H1 (cell line): ENCODE results near the gene FRMD4A. TPM values are rescaled to one million over a fixed set of nuclear protein-coding genes. Genes with fewer than 3 reads are reported as not detected.

ENCODE experiments used
- CTCF ChIA-PET: fragments of 300-600 bp; sonication (Branson Sonifier 250); formaldehyde crosslinking; loops from one replicate; lab custom pipeline; 2021; ENCODE audit not compliant: partially characterized antibody; lab: Charles Lee
- POLR2A ChIA-PET: fragments of 300-600 bp; sonication (Branson Sonifier 250); formaldehyde crosslinking; loops from one replicate; lab custom pipeline; 2021; ENCODE audit warnings: inconsistent platforms; ENCODE audit not compliant: partially characterized antibody; lab: Charles Lee
- DNase-seq, 2 experiments: peaks; one replicate each; pipeline versions ENCODE4 v3.0.0 to v3.0.0-alpha.2; 2010 to 2022; ENCODE audit warnings: low spot score in 2 of 2, low read depth in 1 of 2, mixed read lengths in 1 of 2
- FAIRE-seq: peaks from 2 replicates; lab custom pipeline; 2011; peaks lifted over from hg19 to GRCh38; lab: Jason Lieb, UNC
- H2AFZ ChIP-seq: 2 replicates; pipeline ENCODE4 v1.8.1; 2012; ENCODE audit warnings: low read length, inconsistent platforms
- H2AK5ac ChIP-seq: 2 replicates; pipeline ENCODE4 v1.6.1; 2013; ENCODE audit warnings: low read depth, low read length
- H2BK120ac ChIP-seq: replicated peaks from 2 replicates; pipeline ENCODE3; 2013; ENCODE audit warnings: low read depth, low read length, inconsistent platforms
- H2BK12ac ChIP-seq: 2 replicates; pipeline ENCODE4 v1.6.1; 2013; ENCODE audit warnings: low read depth, low read length
- H2BK15ac ChIP-seq: 2 replicates; pipeline ENCODE4 v1.6.1; 2013; ENCODE audit warnings: low read length
- H2BK20ac ChIP-seq: 2 replicates; pipeline ENCODE4 v1.6.1; 2013; ENCODE audit warnings: low read length
- H2BK5ac ChIP-seq: 2 replicates; pipeline ENCODE4 v1.6.1; 2013; ENCODE audit warnings: low read depth, low read length
- H3K14ac ChIP-seq: 2 replicates; pipeline ENCODE4 v1.6.1; 2013; ENCODE audit warnings: inconsistent platforms; ENCODE audit not compliant: insufficient read length
- H3K18ac ChIP-seq: 2 replicates; pipeline ENCODE4 v1.6.1; 2013; ENCODE audit warnings: low read length; ENCODE audit errors: extremely low read depth
- H3K23ac ChIP-seq: 2 replicates; pipeline ENCODE4 v1.6.1; 2013; ENCODE audit warnings: inconsistent platforms; ENCODE audit not compliant: insufficient read length
- H3K23me2 ChIP-seq: 2 replicates; pipeline ENCODE4 v1.6.1; 2013; ENCODE audit warnings: low read depth, low read length
- H3K27ac ChIP-seq: 2 replicates; pipeline ENCODE4 v1.6.1; 2011; ENCODE audit warnings: low read depth, low read length, inconsistent platforms
- H3K27me3 ChIP-seq, 4 experiments: replicated peaks in 1 of 4; 1 replicate in 1 of 4; 2 replicates in 3 of 4; pipeline versions ENCODE4 v1.6.1 to v1.8.1; 2011 to 2013; ENCODE audit warnings: low read length in 3 of 4, mild to moderate bottlenecking in 3 of 4, inconsistent platforms in 2 of 4, mixed read lengths in 2 of 4, moderate library complexity in 1 of 4; ENCODE audit not compliant: control insufficient read depth in 3 of 4, insufficient read depth in 3 of 4; ENCODE audit errors: extremely low read depth in 1 of 4
- H3K36me3 ChIP-seq, 4 experiments: 2 replicates each; pipeline versions ENCODE4 v1.6.1 to v1.8.1; 2011 to 2013; ENCODE audit warnings: mild to moderate bottlenecking in 4 of 4, low read length in 3 of 4, moderate library complexity in 2 of 4, control low read depth in 1 of 4, inconsistent platforms in 1 of 4; ENCODE audit not compliant: insufficient read depth in 4 of 4, control insufficient read depth in 2 of 4
- H3K4ac ChIP-seq: replicated peaks from 2 replicates; pipeline ENCODE3; 2013; ENCODE audit warnings: low read length, low read depth, mixed read lengths, inconsistent platforms; ENCODE audit not compliant: insufficient read length
- H3K4me1 ChIP-seq, 4 experiments: replicated peaks in 1 of 4; 1 replicate in 1 of 4; 2 replicates in 3 of 4; pipeline versions ENCODE4 v1.6.1 to v1.8.1; 2011 to 2013; ENCODE audit warnings: low read length in 3 of 4, inconsistent platforms in 2 of 4, mixed read lengths in 1 of 4; ENCODE audit not compliant: insufficient read depth in 4 of 4, control insufficient read depth in 3 of 4
- H3K4me2 ChIP-seq, 2 experiments: 2 replicates each; pipeline versions ENCODE4 v1.6.1 to v1.8.1; 2011 to 2013; ENCODE audit warnings: low read depth in 2 of 2, low read length in 2 of 2, control low read depth in 1 of 2, inconsistent platforms in 1 of 2, mild to moderate bottlenecking in 1 of 2; ENCODE audit not compliant: insufficient read depth in 1 of 2
- H3K4me3 ChIP-seq, 4 experiments: fragments of 200-600, 300-600 bp in 1 of 4; sonication (generic), shearing (Covaris generic), sonication (Bioruptor Twin) in 1 of 4; 2 replicates each; pipeline versions ENCODE4 v1.5.1 to v1.8.1; 2011 to 2016; ENCODE audit warnings: low read length in 4 of 4, low read depth in 3 of 4, control low read depth in 2 of 4, inconsistent platforms in 2 of 4, mild to moderate bottlenecking in 2 of 4, mixed read lengths in 1 of 4, moderate library complexity in 1 of 4; ENCODE audit not compliant: insufficient read depth in 2 of 4; ENCODE audit errors: extremely low read depth in 1 of 4
- H3K56ac ChIP-seq: replicated peaks from 2 replicates; pipeline ENCODE3; 2013; ENCODE audit warnings: low read depth, mild to moderate bottlenecking, mixed read lengths, low read length, inconsistent platforms; ENCODE audit not compliant: insufficient read length
- H3K79me1 ChIP-seq: 2 replicates; pipeline ENCODE4 v1.6.1; 2013; ENCODE audit warnings: low read depth, low read length, control low read depth
- H3K79me2 ChIP-seq, 2 experiments: 2 replicates each; pipeline versions ENCODE4 v1.6.1 to v1.8.1; 2012 to 2013; ENCODE audit warnings: low read length in 2 of 2, mild to moderate bottlenecking in 2 of 2, inconsistent platforms in 1 of 2; ENCODE audit not compliant: insufficient read depth in 2 of 2, control insufficient read depth in 1 of 2
- H3K9ac ChIP-seq, 4 experiments: replicated peaks in 1 of 4; 1 replicate in 1 of 4; 2 replicates in 3 of 4; pipeline versions ENCODE4 v1.6.1 to v1.8.1; 2011 to 2013; ENCODE audit warnings: low read depth in 3 of 4, low read length in 3 of 4, control low read depth in 2 of 4, mild to moderate bottlenecking in 2 of 4, moderate library complexity in 2 of 4, inconsistent platforms in 1 of 4; ENCODE audit errors: extremely low read depth in 1 of 4
- H3K9me3 ChIP-seq, 2 experiments: 2 replicates each; pipeline versions ENCODE4 v1.6.1 to v1.8.1; 2012 to 2013; ENCODE audit warnings: mild to moderate bottlenecking in 2 of 2, moderate library complexity in 2 of 2, control low read depth in 1 of 2, inconsistent platforms in 1 of 2, low read depth in 1 of 2, low read length in 1 of 2, mixed read lengths in 1 of 2; ENCODE audit not compliant: insufficient read depth in 2 of 2
- H4K20me1 ChIP-seq, 2 experiments: replicated peaks in 1 of 2; 2 replicates each; pipeline versions ENCODE3 to v1.8.1; 2011 to 2013; ENCODE audit warnings: inconsistent platforms in 2 of 2, low read length in 2 of 2, mild to moderate bottlenecking in 1 of 2; ENCODE audit not compliant: insufficient read depth in 2 of 2, control insufficient read depth in 1 of 2
- H4K5ac ChIP-seq: 2 replicates; pipeline ENCODE4 v1.6.1; 2013; ENCODE audit warnings: low read length, low read depth, mixed read lengths, inconsistent platforms; ENCODE audit not compliant: insufficient read length
- H4K8ac ChIP-seq: 2 replicates; pipeline ENCODE4 v1.8.0; 2013; ENCODE audit warnings: mild to moderate bottlenecking, moderate library complexity, low read length, inconsistent platforms; ENCODE audit not compliant: insufficient read depth; ENCODE audit errors: extremely low read depth
- H4K91ac ChIP-seq: replicated peaks from 2 replicates; pipeline ENCODE3; 2013; ENCODE audit warnings: low read length, mixed read lengths, inconsistent platforms; ENCODE audit not compliant: insufficient read length
- BRCA1 ChIP-seq: IDR thresholded peaks from 2 replicates; pipeline ENCODE4 v1.6.1; 2012; ENCODE audit warnings: low read depth, low read length, improper control_type of control experiment
- CBX8 ChIP-seq: fragments of 300-800, 300-1000 bp; sonication (generic); IDR thresholded peaks from 2 replicates; pipeline ENCODE4 v1.7.1; 2016; ENCODE audit warnings: low read depth, low read length, borderline replicate concordance
- CTBP2 ChIP-seq: IDR thresholded peaks from 2 replicates; pipeline ENCODE4 v1.7.0; 2011; ENCODE audit warnings: borderline replicate concordance, mild to moderate bottlenecking, moderate library complexity, mixed read lengths, low read length; ENCODE audit not compliant: insufficient read depth, insufficient read length
- FOSL1 ChIP-seq: IDR thresholded peaks from 2 replicates; pipeline ENCODE4 v1.6.1; 2011; ENCODE audit warnings: mild to moderate bottlenecking, low read depth, low read length, moderate library complexity; ENCODE audit not compliant: insufficient read depth
- POLR2A ChIP-seq, 2 experiments: IDR thresholded peaks; 1 replicate in 1 of 2; 2 replicates in 1 of 2; pipeline ENCODE4 v1.6.1; 2011; ENCODE audit warnings: low read depth in 2 of 2, low read length in 2 of 2, mild to moderate bottlenecking in 2 of 2; ENCODE audit errors: control extremely low read depth in 1 of 2
- RFX5 ChIP-seq: IDR thresholded peaks from 2 replicates; pipeline ENCODE4 v1.6.1; 2011; ENCODE audit warnings: low read depth, low read length, improper control_type of control experiment, borderline replicate concordance
- TAF1 ChIP-seq: IDR thresholded peaks from 2 replicates; pipeline ENCODE4 v1.6.1; 2011; ENCODE audit warnings: mild to moderate bottlenecking, low read depth, low read length
- TAF7 ChIP-seq: optimal IDR thresholded peaks from 2 replicates; pipeline ENCODE3; 2011; ENCODE audit warnings: low read depth, mild to moderate bottlenecking, inconsistent platforms, low read length, moderate library complexity, borderline replicate concordance
- WGBS, 2 experiments: shearing (Covaris generic) in 1 of 2; methylation state at CpG; one replicate each; pipeline versions ENCODE4 v1.1.6 to v1.1.7; 2013 to 2015; ENCODE audit warnings: low lambda C conversion rate in 2 of 2, mixed read lengths in 2 of 2, inconsistent platforms in 1 of 2, low coverage in 1 of 2, missing lambda C conversion rate in 1 of 2; ENCODE audit not compliant: insufficient replicate concordance in 2 of 2, insufficient coverage in 1 of 2, insufficient read length in 1 of 2; ENCODE audit errors: extremely low coverage in 1 of 2, missing lambda C conversion rate in 1 of 2; 5-methylcytosine and 5-hydroxymethylcytosine counted together
- polyA plus RNA-seq, 7 experiments: library from polyadenylated mRNA; depleted of rRNA in 3 of 7; stranded (reverse) in 5 of 7; unstranded in 2 of 7; fragments of >200 nt in 5 of 7; fragments of 200-250 nt in 2 of 7; gene quantifications; 1 replicate in 5 of 7; 2 replicates in 1 of 7; 4 replicates in 1 of 7; pipeline versions ENCODE4 v1.2.1 to v1.2.3, GENCODE V29; 2011 to 2013; ENCODE audit warnings: missing spikeins in 2 of 7, mixed read lengths in 2 of 7
- total RNA-seq: library from RNA; stranded (reverse); fragmentation: NEBNext Ultra II Directional; extraction: Animal tissue kit (Norgen Biotek cat#: 25700); gene quantifications from 2 replicates; pipeline ENCODE4 v1.2.1, GENCODE V29; 2021

The FRMD4A gene
- total and polyA plus RNA-seq, 2 of the 8 experiments (the other 6 are each of a cell fraction or from before 2014, with no cell fraction given), result 38.6 to 39.6 TPM

DNA sequence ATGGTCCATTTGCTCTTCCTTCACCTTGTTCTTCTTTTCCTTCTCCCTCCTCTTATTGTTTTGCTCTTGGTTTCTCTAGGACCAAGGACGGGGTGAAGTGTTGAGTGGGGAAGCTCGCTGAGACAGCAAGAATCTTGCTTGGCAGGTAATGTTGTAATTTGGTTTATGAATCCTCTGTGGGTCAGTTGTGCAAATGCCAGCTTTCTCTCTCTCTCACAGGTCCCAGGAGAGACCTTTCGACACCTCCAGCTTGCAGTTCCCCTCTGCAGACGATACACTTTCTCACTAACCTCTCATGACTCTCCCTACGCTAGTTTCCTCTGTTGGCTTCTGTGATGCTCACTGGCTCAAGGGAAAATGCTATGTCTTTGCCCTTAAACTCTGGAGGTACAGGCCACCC lies 77.0 kb downstream of the FRMD4A start:
- no peak overlapping the region for H3K14ac ChIP-seq
- H2BK20ac ChIP-seq, result no peak overlapping the region
- no peak overlapping the region for H3K27ac ChIP-seq
- no peak overlapping the region for H2AFZ ChIP-seq
- WGBS, 2 experiments, result 83% methylated on average over 5 of the region's 5 CpGs; no CpG with 5 or more reads in 1 of the 2 experiments
- H3K9ac ChIP-seq, result no peak overlapping the region
- H3K4ac ChIP-seq, result no peak overlapping the region
- no peak for DNase-seq
- no peak overlapping the region for H4K5ac ChIP-seq
- no peak overlapping the region for H4K8ac ChIP-seq
- no peaks in the 10 kb centered on the region for H3K36me3 ChIP-seq
- no peaks in the 10 kb centered on the region for H3K79me2 ChIP-seq
- no peaks in the 10 kb centered on the region for H4K20me1 ChIP-seq
- no peak overlapping the region for H2BK5ac ChIP-seq
- H3K56ac ChIP-seq, result no peak overlapping the region
- no peaks in the 10 kb centered on the region for H3K4me1 ChIP-seq
- H3K4me2 ChIP-seq, result no peak overlapping the region
- H2BK120ac ChIP-seq, result no peak overlapping the region
- no peak overlapping the region for H2BK15ac ChIP-seq
- H3K18ac ChIP-seq, result no peak overlapping the region
- TF ChIP-seq POLR2A (IDR thresholded peaks at IDR 0.05; ENCODE audit: control extremely low read depth in 1 of 2, low read depth in 2 of 2, low read length in 2 of 2), result no peak
- no peak for TF ChIP-seq CTBP2
- TF ChIP-seq RFX5, result no peak
- no peak for TF ChIP-seq TAF1
- TF ChIP-seq BRCA1, result no peak
- no peak for TF ChIP-seq TAF7
- no peak for TF ChIP-seq FOSL1
- no peak for TF ChIP-seq CBX8
- TF ChIP-seq, all 59 proteins: peak for 0
- POLR2A ChIA-PET, result no interaction called here
- no peaks in the 10 kb centered on the region for H3K79me1 ChIP-seq
- H3K27me3 ChIP-seq, result no peaks in the 10 kb centered on the region
- H3K9me3 ChIP-seq, result peaks cover 4 to 6% of the 10 kb centered on the region in 2 experiments; a peak in 2 of 4 replicates
- no peak overlapping the region for H3K23ac ChIP-seq
- no peak overlapping the region for H2BK12ac ChIP-seq
- H2AK5ac ChIP-seq, result no peak overlapping the region
- no peaks in the 10 kb centered on the region for H3K23me2 ChIP-seq
- CTCF ChIA-PET, result interaction anchor here (0.7 to 1.2 kb wide), 3 partner anchors 72 to 228 kb away, joined by 3 to 4 read pairs (median 3); no protein-coding TSS in a partner anchor
- no peak overlapping the region for H4K91ac ChIP-seq
- no peak overlapping the region for H3K4me3 ChIP-seq
- no peak for FAIRE-seq
